A549 (cell line): ENCODE data around the gene NAV2. TPM values are rescaled to one million over a fixed set of nuclear protein-coding genes. Genes with fewer than 3 reads are reported as not detected.

Experiments
- ATAC-seq, 2 experiments: fragments of 200-7000 bp in 1 of 2; fragments of >200 bp in 1 of 2; cut with Nextera tagmentation in 1 of 2; cut with Tn5 transposase in 1 of 2; 3 replicates each; pipeline versions ENCODE4 v1.8.0 to v1.9.1; 2018 to 2020; ENCODE audit warnings: mild to moderate bottlenecking in 1 of 2, moderate library complexity in 1 of 2
- CTCF ChIA-PET: fragments of 300-600 bp; sonication (Branson Sonifier 250); formaldehyde crosslinking; extraction: SDS; loops from one replicate; lab custom pipeline; 2021; ENCODE audit warnings: antibody characterized with exemption, inconsistent platforms; lab: Yijun Ruan, JAX
- POLR2A ChIA-PET: fragments of 350-600 bp; formaldehyde crosslinking; extraction: SDS; loops from one replicate; lab custom pipeline; 2021; ENCODE audit warnings: antibody characterized with exemption, inconsistent platforms; lab: Yijun Ruan, JAX
- DNase-seq, 2 experiments: peaks; one replicate each; pipeline versions ENCODE4 v3.0.0 to v3.0.0-alpha.2; 2011 to 2016; ENCODE audit warnings: low read depth in 1 of 2, low spot score in 1 of 2
- FAIRE-seq: peaks from 2 replicates; lab custom pipeline; 2011; peaks lifted over from hg19 to GRCh38; lab: Jason Lieb, UNC
- H3K27ac ChIP-seq, 2 experiments: fragments of >200 bp; sonication (Bioruptor Twin); formaldehyde crosslinking; 3 replicates each; pipeline ENCODE4 v1.5.1; 2016 to 2017
- H3K4me1 ChIP-seq: fragments of >200 bp; sonication (Bioruptor Twin); formaldehyde crosslinking; 3 replicates; pipeline ENCODE4 v1.6.1; 2016
- H3K4me2 ChIP-seq: fragments of >200 bp; sonication (Bioruptor Twin); formaldehyde crosslinking; 3 replicates; pipeline ENCODE4 v1.6.1; 2016
- H3K4me3 ChIP-seq: fragments of >200 bp; sonication (Bioruptor Twin); formaldehyde crosslinking; 3 replicates; pipeline ENCODE4 v1.5.1; 2016
- H3K9me3 ChIP-seq: fragments of >200 bp; sonication (Bioruptor Twin); formaldehyde crosslinking; 3 replicates; pipeline ENCODE4 v1.6.1; 2016
- BHLHE40 ChIP-seq: IDR thresholded peaks from 2 replicates; pipeline ENCODE4 v1.6.1; 2012; ENCODE audit warnings: low read depth, low read length, inconsistent platforms
- CTCF ChIP-seq: fragments of >200 bp; sonication (Bioruptor Twin); formaldehyde crosslinking; IDR thresholded peaks from 3 replicates; pipeline ENCODE4 v1.5.1; 2016
- E2F6 ChIP-seq: IDR thresholded peaks from 2 replicates; pipeline ENCODE4 v1.6.1; 2012; ENCODE audit warnings: low read depth, borderline replicate concordance
- ELK1 ChIP-seq: fragments of 150-350 bp; IDR thresholded peaks from 2 replicates; pipeline ENCODE4 v1.6.1; 2014; ENCODE audit warnings: low read depth, mild to moderate bottlenecking, low read length
- FOSB ChIP-seq: fragments of 250-450 bp; sonication (Bioruptor Pico); IDR thresholded peaks from 2 replicates; pipeline ENCODE4 v1.5.0; 2020; ENCODE audit warnings: mild to moderate bottlenecking, moderate library complexity
- FOXS1 ChIP-seq: fragments of 250-450 bp; sonication (Bioruptor Pico); IDR thresholded peaks from 2 replicates; pipeline ENCODE4 v1.5.0; 2020; ENCODE audit warnings: mild to moderate bottlenecking, moderate library complexity
- HEYL ChIP-seq: fragments of 250-450 bp; sonication (Bioruptor Pico); IDR thresholded peaks from 2 replicates; pipeline ENCODE4 v1.8.0; 2021; ENCODE audit warnings: mild to moderate bottlenecking, moderate library complexity
- JUNB ChIP-seq: fragments of >200 bp; sonication (Bioruptor Twin); formaldehyde crosslinking; IDR thresholded peaks from 2 replicates; pipeline ENCODE4 v1.6.1; 2016
- KDM1A ChIP-seq: fragments of 200-600 bp; sonication (generic); IDR thresholded peaks from 2 replicates; pipeline ENCODE4 v1.6.1; 2016; ENCODE audit warnings: low read depth, mild to moderate bottlenecking
- KDM5A ChIP-seq: fragments of 200-600 bp; sonication (generic); IDR thresholded peaks from 2 replicates; pipeline ENCODE4 v1.6.1; 2016; ENCODE audit warnings: antibody characterized with exemption, mild to moderate bottlenecking
- MAZ ChIP-seq: fragments of 150-350 bp; IDR thresholded peaks from 2 replicates; pipeline ENCODE4 v1.6.1; 2014; ENCODE audit warnings: antibody characterized with exemption, low read depth, low read length, borderline replicate concordance
- NFE2L2 ChIP-seq: fragments of 150-350 bp; conservative IDR thresholded peaks from 2 replicates; pipeline ENCODE4 v1.6.1; 2014; ENCODE audit warnings: low read length
- NR3C1 ChIP-seq: fragments of >200 bp; sonication (Bioruptor Twin); formaldehyde crosslinking; IDR thresholded peaks from 3 replicates; pipeline ENCODE4 v1.6.1; 2017
- RARB ChIP-seq: fragments of 250-450 bp; sonication (Bioruptor Pico); IDR thresholded peaks from 2 replicates; pipeline ENCODE4 v1.8.0; 2021; ENCODE audit warnings: mild to moderate bottlenecking, moderate library complexity
- REST ChIP-seq: fragments of 200-600 bp; sonication (generic); IDR thresholded peaks from 2 replicates; pipeline ENCODE4 v1.6.1; 2016; ENCODE audit warnings: antibody characterized with exemption, mild to moderate bottlenecking, moderate library complexity
- RFX5 ChIP-seq: fragments of 450-650 bp; IDR thresholded peaks from 2 replicates; pipeline ENCODE4 v1.7.1; 2014; ENCODE audit warnings: antibody characterized with exemption, mild to moderate bottlenecking, moderate library complexity
- SREBF2 ChIP-seq: fragments of 450-650 bp; IDR thresholded peaks from 2 replicates; pipeline ENCODE4 v1.6.1; 2014; ENCODE audit warnings: mild to moderate bottlenecking, moderate library complexity
- USF2 ChIP-seq: fragments of 450-650 bp; IDR thresholded peaks from 2 replicates; pipeline ENCODE4 v1.6.1; 2014; ENCODE audit warnings: antibody characterized with exemption
- ZC3H11A ChIP-seq: fragments of 450-650 bp; IDR thresholded peaks from 2 replicates; pipeline ENCODE4 v1.6.1; 2014; ENCODE audit warnings: antibody characterized with exemption, mild to moderate bottlenecking
- ZNF302 ChIP-seq: fragments of 250-450 bp; sonication (Bioruptor Pico); IDR thresholded peaks from 2 replicates; pipeline ENCODE4 v1.9.0; 2021; ENCODE audit warnings: inconsistent platforms, mild to moderate bottlenecking, moderate library complexity
- WGBS: methylation state at CpG from one replicate; pipeline ENCODE4 v1.1.6; 2017; ENCODE audit errors: missing lambda C conversion rate; 5-methylcytosine and 5-hydroxymethylcytosine counted together
- polyA plus RNA-seq, 4 experiments: library from polyadenylated mRNA; depleted of rRNA in 3 of 4; stranded (reverse); fragments of >200 nt; fragmentation: RNase III in 1 of 4; extraction: RNeasy Plus Mini Kit Qiagen cat#74134 plus additional on column Dnase treatment in 1 of 4; gene quantifications; 2 replicates in 3 of 4; 3 replicates in 1 of 4; pipeline ENCODE4 v1.2.3, GENCODE V29; 2011 to 2017
- TF ChIP-seq, protein P1 (sequence below): fragments of >200 bp; sonication (Bioruptor Twin); formaldehyde crosslinking; IDR thresholded peaks from 3 replicates; pipeline ENCODE4 v1.6.1; 2016

Gene NAV2
- polyA plus RNA-seq, 2 of the 4 experiments (the other 2 are of a cell fraction) = 4.9 to 19.8 TPM

- CTCF ChIA-PET = interaction anchor here (0.7 to 1.6 kb wide), 3 partner anchors 13 to 144 kb away, joined by 3 to 6 read pairs (median 3); no protein-coding TSS in a partner anchor
- Histone ChIP-seq H3K4me2 (no peak overlapping the region), H3K27ac (no peak overlapping the region), H3K4me1 (peaks cover 10% of the 10 kb centered on the region; the same call in 1 of the 3 replicates), H3K9me3 (no peaks in the 10 kb centered on the region), H3K4me3 (no peak overlapping the region)
- POLR2A ChIA-PET = interaction anchor here (1.4 kb wide), 1 partner anchor 14 kb away, joined by 4 read pairs; the partner anchor contains the start of gene NAV2
- no peak for TF ChIP-seq SREBF2
- WGBS = 77% methylated on average over 4 of the region's 4 CpGs
- FAIRE-seq (no peak), ATAC-seq (no peak), DNase-seq (no peak)
Observed at GRCh38 chr11:19697721-19698121, 14.9 kb upstream of the NAV2 start.

DNA sequence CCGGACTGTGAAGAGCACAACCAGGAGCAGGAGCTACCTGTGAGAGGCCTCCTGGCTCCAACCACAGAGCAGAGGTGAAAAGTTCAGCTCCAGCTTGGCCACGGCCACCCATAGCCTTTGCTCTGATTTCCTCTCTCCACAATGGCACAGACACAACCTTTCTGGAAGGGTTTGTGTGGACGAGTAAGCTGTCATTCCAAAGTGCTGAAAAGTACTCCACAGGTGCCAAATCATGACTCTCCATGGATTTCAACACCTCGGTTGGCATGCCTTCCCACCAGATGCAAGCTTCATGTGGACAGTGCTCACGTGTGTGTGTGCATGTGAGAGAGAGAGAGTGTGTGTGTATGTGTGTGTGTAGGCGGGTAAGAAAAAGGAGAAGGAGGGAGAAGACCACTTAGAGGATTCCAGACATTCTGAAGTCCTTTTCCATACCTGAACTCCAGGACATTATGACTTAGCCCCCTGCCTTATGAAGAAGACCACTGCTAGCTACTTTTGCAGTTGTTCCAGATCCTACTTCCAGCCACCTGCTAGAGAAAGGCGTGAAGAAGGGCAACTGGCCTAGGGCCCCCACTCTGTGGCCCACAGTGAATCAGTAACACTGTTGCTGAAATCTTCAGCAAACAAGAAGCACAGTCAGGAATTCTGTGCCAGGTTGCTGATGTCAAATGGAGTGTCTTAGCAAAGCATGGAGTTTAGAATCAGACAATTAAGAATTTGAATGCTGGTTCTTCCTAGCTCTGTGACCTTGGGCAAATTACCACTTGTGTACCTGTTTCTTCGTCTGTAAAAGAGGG lies 13.9 kb upstream of the NAV2 start:
- ChIA-PET POLR2A (interaction anchor here (1.4 kb wide), 1 partner anchor 13 kb away, joined by 4 read pairs; the partner anchor contains the start of gene NAV2), CTCF (interaction anchor here (0.7 to 2.1 kb wide), 5 partner anchors 11 to 205 kb away, joined by 3 to 5 read pairs (median 4); no protein-coding TSS in a partner anchor)
- DNase-seq (no peak), FAIRE-seq (no peak), ATAC-seq (no peak; a peak in 3 of 6 replicates)
- 47% methylated on average over 8 of the region's 8 CpGs for WGBS
- H3K9me3 ChIP-seq = no peaks in the 10 kb centered on the region
- no peak overlapping the region for H3K4me3 ChIP-seq
- peaks cover 10% of the 10 kb centered on the region; the same call in 1 of the 3 replicates for H3K4me1 ChIP-seq
- no peak overlapping the region; a peak in 1 of 6 replicates for H3K27ac ChIP-seq
- TF ChIP-seq USF2 = no peak
- 0 out of 3 replicates have a peak overlapping the region, but pooled peaks have one; percentile 14 for H3K4me2 ChIP-seq

- ChIA-PET POLR2A (no interaction called here), CTCF (interaction anchor here (1.8 kb wide), 1 partner anchor 138 kb away, joined by 4 read pairs; no protein-coding TSS in a partner anchor)
- DNase-seq (no peak), FAIRE-seq (no peak), ATAC-seq (no peak)
- Histone ChIP-seq H3K9me3 (no peaks in the 10 kb centered on the region), H3K4me2 (no peak overlapping the region), H3K27ac (no peak overlapping the region), H3K4me1 (peaks cover 10% of the 10 kb centered on the region; the same call in 1 of the 3 replicates), H3K4me3 (no peak overlapping the region)
- TF ChIP-seq MAZ = no peak
- no peak for TF ChIP-seq FOXS1 (CRISPR knock-in tag)
- no peak for TF ChIP-seq NFE2L2
- no peak for TF ChIP-seq HEYL
- TF ChIP-seq JUNB = no peak
- no peak for TF ChIP-seq KDM1A
- TF ChIP-seq RFX5 = no peak
- TF ChIP-seq NR3C1 = no peak
- no peak for TF ChIP-seq CTCF
- no peak for TF ChIP-seq REST
- no peak for TF ChIP-seq ZC3H11A
- TF ChIP-seq FOSB (CRISPR knock-in tag) = no peak
- TF ChIP-seq E2F6 = no peak
- no peak for TF ChIP-seq BHLHE40
- TF ChIP-seq, protein P1, sequence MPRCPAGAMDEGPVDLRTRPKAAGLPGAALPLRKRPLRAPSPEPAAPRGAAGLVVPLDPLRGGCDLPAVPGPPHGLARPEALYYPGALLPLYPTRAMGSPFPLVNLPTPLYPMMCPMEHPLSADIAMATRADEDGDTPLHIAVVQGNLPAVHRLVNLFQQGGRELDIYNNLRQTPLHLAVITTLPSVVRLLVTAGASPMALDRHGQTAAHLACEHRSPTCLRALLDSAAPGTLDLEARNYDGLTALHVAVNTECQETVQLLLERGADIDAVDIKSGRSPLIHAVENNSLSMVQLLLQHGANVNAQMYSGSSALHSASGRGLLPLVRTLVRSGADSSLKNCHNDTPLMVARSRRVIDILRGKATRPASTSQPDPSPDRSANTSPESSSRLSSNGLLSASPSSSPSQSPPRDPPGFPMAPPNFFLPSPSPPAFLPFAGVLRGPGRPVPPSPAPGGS = no peak
- TF ChIP-seq RARB = no peak
- TF ChIP-seq ELK1 = no peak
- no peak for TF ChIP-seq ZNF302
- TF ChIP-seq KDM5A = no peak
- WGBS = 58% methylated on average over 2 of the region's 2 CpGs
Observed at GRCh38 chr11:19701421-19701820, 11.2 kb upstream of the NAV2 start.
